HG03045 (cell line): Measurements from ENCODE around the gene PPP1R12B.
"Not testable (repeated sequence)": the region's sequence is repeated elsewhere in the genome, so short reads cannot be mapped to it uniquely, and the experiment has no call there.

ENCODE experiments used
- ATAC-seq: cut with Tn5 transposase; IDR thresholded peaks from one replicate; pipeline ENCODE4 v1.9.1; 2021; ENCODE audit warnings: mild to moderate bottlenecking, moderate library complexity; ENCODE audit not compliant: unreplicated experiment

PPP1R12B gene

DNA sequence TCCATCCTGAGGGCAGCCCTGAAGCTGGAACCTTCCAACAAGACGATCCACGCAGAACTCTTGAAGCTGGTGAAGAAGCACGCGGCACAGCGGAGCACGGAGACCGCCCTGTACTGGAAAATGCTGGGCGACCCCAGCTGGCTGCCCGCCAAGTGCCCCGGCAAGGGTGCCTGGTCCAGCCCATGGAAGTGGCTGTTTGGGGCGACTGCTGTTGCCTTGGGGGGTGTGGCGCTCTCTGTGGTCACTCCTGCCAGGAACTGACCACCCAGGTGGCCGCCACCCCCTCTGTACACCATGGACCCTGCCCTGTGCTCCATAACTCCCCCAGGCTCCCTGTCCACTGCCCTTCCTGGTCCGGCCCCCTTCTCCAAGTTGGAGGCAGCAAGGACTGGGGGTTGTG lies 90.8 kb downstream of the PPP1R12B start:
- no peak for ATAC-seq

DNA sequence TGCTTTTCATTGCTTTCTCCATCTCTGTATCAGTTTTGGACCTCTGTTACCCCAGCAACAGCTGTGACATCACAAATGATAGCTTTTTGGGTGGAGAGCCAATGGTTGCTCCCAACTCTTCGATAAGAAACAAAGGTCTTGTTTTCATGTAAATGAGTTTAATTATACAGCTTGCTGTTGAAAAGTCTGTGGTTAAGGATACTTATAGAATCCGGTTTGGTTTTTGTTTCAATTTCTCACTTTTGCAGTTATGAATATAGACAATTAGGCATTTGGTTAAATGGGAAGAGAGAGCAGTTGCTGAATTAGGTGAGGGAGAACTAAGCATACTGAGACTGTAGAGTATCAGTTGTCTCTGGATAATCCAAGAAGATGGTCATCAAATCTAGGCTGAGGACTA lies 99.6 kb downstream of the PPP1R12B start:
- not testable (repeated sequence) for ATAC-seq

DNA sequence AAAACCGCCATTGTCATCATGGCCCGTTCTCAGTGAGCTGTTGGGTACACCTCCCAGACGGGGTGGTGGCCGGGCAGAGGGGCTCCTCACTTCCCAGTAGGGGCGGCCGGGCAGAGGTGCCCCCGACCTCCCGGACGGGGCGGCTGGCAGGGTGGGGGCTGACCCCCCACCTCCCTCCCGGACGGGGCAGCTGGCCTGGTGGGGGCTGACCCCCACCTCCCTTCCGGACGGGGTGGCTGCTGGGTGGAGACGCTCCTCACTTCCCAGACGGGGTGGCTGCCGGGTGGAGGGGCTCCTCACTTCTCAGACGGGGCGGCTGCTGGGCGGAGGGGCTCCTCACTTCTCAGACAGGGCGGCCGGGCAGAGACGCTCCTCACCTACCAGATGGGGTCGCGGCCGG lies 103.1 kb downstream of the PPP1R12B start:
- ATAC-seq = not testable (repeated sequence)

DNA sequence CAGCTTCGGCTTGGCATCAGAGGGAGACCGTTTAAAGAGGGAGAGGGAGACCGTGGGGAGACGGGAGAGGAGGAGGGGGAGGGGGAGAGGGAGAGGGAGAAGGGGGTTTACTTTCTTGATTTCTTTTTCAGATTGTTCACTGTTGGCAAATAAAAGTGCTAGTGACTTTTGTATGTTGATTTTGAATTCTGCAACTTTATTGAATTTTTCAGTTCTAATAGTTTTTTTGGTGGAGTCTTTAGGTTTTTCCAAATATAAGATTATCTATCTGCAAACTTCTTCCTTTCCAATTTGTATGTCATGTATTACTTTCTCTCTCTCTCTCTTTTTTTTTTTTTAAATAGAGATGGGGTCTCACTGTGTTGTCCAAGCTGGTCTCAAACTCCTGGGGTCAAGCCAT lies 104.0 kb downstream of the PPP1R12B start:
- no peak for ATAC-seq

DNA sequence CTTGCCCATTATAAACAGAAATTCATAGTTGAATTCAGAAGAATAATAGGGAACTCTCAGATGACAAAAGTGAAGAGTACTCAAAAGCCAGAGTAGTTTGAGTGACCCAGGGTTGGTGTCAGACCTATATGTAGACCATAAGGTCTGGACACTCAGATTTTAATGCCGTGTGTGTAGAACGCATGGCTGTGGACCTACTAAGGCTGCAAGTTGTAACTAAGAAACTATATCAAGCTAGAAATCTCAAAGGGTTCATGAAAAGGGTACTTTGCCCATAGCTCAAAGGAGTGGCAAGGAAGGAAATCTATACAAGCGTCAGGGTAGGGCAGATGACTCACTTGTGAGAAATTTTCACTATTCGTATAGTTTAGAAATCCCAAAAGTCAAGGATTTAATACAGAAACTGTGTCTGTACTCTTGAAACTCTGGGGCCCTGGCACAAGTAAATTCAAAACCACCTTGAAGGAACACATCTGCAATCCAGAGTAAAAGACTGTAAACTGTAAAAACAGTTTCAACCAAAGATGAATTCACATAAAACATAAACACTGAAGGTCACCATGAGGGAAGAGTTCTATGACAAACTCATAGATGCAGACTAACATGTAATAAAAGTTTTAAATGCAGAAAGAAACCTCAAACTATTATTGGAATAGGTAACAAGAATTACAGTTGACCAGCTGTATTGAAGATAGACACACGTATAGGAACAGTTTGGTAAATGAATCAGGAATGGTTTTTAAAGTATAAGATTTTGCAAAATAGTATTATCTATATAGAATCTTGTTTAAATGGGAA lies 108.1 kb downstream of the PPP1R12B start:
- not testable (repeated sequence) for ATAC-seq

DNA sequence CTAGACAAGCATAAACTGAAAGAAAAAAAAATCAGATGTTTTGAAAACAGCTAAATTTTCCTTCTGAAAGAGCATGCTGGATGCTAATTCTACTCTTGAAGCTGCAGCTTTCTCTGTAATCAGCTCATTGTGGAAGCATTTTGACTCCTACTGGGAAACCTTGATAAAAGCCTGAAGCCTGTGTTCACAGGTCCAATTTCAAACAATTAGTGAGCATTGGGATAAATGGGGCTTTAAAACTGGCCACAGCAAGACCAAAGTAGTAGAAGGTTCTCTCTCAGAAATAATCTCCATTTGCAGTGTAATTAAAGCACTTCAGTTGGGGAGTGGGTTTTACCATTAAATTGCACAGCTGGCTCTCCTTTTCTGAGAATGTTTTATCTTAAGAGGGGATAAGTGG lies 110.2 kb downstream of the PPP1R12B start:
- ATAC-seq = not testable (repeated sequence)

DNA sequence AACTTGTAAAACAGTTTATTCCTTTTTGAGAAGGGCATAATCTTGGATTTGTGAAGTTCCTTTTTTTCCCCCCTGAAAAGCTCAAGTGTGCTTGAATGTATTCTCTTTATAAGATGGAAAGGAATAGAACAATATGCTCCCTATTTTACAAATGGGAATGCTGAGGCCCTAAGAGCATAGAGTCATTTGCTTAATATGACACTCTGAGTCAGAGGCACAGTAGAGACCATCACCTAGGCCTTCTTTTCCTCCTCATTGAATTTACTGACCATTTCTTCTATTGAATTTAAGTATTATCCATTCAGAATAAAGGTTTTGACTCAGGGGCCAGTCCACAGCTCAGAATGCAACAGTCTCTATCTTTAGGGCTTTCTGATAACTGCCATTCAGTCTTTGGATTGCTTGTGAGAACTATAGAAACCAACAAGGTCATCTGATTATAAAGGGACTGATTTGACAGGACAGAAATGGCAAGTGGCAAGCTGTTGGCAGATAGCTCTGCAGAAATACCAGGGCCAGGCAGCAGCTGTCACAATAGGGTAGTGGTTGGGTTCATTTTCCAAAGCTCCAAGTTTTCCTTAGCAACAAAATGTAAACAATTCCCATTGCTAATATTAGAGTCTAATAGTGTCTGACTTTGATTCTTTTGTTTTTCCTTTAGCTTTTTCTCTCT lies 111.1 kb downstream of the PPP1R12B start:
- ATAC-seq = not testable (repeated sequence)

DNA sequence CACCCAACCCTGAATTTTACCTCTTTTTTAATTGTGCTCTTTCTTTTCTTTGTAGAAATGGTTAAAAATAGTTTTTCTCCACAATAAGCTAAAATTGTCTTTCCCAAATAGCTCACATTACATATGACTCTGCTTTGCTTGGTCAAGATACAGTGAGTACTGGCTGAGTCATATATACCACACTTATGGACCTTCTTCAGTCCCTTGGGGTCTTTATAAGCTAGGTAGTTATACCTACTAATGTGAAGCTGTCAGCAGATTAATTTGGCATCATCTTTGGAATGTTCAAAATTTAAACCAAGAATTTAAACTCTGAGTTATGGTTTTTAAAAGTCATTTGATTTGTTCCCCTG lies 111.6 kb downstream of the PPP1R12B start:
- not testable (repeated sequence) for ATAC-seq

DNA sequence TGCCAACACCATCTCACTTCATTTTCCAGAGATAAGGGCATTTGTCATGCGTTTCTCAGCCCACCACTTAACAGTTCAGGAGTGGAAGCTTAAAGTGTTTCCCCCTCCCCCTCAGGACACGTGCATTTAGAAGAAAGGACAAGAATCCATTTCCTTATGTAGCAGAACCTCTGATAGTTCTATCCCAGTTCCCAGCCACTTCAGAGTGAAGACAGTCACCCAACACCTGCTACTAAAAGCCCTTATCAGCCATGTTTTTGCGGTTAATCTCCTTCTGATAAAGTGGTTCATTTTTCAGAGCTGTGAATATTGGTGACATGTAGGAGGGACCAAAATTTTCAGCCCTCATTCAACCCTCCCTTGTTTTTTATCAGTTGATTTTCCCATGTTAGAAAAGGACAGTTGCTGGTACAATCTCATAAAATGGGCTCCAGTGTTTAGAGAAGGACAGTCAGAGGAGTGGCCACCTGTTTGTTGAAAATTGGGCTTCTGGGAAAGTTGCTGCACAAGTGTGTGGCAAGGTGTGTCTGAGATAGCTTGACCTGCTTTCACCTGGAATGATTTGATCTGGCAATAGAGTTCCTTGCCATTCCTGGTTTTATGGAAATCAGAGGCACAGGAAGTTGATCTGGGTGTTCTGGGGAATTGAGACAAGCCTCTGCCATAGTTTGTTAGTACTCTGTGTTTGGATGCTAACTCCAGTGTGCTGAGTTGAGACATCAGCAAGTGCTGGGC lies 114.0 kb downstream of the PPP1R12B start:
- ATAC-seq = no peak

DNA sequence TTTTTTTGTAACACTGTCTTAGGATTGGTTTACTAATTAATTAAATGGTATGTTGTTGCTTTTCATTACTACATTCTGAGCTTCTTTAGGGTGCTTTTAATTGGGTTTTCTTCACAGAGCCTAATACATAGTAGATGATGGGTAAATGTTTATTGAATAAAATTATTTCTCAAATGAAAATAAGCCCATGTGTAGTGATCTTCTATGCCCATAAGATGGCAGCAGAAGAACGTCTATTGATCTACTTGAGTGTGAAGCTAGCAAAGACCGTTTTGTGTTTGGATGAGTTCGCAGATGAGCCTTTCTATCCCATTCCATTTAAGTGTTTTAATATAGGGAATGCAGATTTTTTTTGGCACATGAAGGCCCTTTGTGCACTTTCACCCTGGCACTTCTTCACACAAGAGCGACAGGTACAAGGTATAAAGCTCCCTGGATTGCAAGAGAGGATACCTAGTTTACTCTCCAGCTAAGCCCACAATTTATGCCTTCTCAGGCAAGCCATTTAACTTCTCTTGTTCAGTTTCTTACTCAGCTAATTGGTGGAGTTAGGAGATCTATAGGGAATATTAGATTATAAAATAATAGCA lies 115.7 kb downstream of the PPP1R12B start:
- not testable (repeated sequence) for ATAC-seq

DNA sequence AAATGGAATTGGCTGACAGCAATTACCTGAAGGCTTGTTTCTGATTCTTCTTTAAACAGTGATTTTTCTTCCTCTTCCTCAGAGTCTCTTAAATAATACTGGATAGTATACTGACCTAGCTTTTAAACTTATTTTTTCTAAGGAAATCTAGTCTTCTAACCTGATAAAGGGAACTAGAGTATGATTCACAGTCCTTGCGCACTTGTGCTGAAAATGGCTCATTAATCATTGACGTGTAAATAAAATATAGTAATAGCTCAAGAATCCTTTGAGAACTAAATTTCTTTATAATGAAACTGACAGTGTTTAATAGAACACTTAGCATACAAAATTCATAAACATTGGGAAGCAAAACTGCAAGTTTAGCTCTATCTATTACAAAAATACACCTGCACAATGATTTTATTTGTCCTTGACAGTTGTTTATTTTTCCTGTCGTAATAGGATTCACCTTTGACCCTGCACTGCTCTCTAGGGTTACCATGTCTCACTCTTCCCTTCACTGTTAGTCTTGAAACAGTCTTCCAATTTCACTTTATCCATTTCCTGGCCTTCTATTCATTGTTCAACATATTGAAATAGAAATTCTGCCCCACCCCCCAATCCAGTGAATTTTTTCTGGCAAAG lies 117.3 kb downstream of the PPP1R12B start:
- not testable (repeated sequence) for ATAC-seq

DNA sequence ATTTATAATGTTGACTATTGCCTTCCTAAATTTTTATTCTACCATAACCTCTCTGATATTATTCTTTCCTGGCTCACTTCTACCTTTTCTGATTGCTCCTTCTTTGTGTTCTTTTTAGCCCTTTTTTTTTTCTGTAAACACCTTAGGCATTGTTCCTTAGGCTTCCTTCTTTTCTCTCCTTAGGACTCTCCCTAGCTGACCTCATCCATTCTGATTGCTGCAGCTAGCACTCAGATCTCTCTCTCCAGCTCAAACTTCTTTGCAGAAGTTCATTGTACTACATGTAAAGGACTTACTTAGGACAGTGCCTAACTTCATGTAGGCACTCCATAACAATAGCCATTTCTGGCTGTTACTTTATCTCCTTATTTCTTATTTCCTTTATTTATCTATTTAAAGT lies 117.8 kb downstream of the PPP1R12B start:
- not testable (repeated sequence) for ATAC-seq

DNA sequence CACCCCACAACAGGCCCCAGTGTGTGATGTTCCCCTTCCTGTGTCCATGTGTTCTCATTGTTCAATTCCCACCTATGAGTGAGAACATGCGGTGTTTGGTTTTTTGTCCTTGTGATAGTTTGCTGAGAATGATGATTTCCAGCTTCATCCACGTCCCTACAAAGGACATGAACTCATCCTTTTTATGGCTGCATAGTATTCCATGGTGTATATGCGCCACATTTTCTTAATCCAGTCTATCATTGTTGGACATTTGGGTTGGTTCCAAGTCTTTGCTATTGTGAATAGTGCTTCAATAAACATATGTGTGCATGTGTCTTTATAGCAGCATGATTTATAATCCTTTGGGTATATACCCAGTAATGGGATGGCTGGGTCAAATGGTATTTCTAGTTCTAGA lies 118.9 kb downstream of the PPP1R12B start:
- not testable (repeated sequence) for ATAC-seq

DNA sequence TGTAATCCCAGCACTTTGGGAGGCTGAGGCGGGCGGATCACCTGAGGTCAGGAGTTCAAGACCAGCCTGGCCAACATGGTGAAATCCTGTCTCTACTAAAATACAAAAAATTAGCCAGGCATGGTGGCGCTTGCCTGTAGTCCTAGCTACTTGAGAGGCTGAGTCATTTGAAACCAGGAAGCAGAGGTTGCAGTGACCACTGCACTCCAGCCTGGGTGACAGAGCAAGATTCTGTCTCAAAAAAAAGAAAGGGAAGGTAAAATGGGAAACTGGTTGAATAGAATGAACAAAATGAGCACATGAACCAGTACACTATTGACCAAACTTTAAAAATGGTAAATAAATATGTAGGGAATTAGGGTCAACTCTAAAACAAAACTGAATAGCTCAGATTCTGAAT lies 120.2 kb downstream of the PPP1R12B start:
- not testable (repeated sequence) for ATAC-seq

DNA sequence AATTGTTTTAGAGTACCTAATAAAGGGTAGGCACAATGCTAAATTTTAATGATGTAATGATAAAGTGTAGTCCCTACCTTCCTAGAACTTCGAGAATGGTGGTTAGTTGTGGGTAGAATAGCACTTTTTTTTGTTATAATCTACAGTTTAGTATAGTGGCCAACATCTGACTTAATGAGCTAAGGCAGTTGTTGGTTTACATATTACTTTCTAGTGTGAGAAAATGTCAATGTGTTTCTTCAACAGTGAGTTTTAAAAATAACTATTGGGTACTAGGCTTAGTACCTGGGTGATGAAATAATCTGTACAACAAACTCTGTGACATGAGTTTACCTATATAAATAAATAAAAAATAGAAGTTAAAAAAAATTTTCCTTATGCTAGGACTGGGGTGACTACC lies 120.6 kb downstream of the PPP1R12B start:
- not testable (repeated sequence) for ATAC-seq

DNA sequence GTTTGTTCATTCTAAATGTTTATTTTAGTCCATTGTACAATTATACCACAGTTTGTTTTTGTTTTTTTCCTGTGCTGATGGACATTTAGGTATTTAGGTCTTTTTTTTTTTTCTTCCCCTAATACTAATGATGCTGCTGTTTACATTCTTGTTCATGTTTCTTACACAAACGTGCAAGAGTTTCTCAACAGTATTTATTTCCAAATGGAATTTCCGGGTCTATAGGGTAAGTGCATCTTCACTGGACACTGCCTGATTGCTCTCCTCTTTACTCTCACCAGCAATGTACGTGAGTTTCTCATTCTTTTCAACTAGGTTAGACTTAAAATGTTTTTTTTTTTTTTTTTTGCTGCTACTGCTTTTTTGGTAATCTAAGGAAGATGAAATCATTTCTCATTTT lies 122.7 kb downstream of the PPP1R12B start:
- ATAC-seq = no peak

DNA sequence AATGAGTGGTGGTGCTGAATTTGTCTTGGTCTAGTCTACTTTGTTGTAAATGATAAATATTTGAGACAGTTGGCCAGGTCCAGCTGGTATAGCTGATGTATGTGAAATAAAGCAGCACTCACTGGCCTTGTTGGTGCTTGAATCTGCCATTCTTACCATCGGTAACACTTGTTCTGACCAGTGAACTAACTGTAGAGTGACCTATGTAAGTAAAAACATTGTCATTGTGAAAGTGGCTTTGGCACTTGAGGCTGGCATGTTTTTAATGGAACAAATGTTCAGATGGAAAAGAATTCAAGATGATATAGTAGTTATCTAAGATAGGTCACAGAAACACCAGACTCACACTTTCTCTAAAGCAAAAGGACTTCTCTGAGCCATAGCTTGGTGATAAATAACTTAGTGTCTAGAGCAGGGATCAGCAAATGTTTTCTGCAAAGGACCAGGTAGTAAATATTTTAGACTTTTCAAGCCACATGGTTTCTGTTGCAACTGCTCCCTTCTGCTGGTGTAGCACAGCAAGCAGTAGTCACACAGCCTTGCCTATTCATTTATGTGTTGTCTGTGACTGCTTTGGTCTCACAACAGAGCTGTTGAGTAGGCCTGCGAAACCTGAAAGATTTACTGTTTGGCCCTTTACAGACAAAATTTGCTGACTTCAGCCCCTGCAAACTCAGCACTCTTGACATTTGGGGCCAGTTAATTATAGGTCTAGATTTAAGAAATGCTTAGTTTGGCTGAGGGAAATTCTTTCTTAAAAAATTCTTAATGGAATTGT lies 124.0 kb downstream of the PPP1R12B start:
- ATAC-seq = not testable (repeated sequence)

DNA sequence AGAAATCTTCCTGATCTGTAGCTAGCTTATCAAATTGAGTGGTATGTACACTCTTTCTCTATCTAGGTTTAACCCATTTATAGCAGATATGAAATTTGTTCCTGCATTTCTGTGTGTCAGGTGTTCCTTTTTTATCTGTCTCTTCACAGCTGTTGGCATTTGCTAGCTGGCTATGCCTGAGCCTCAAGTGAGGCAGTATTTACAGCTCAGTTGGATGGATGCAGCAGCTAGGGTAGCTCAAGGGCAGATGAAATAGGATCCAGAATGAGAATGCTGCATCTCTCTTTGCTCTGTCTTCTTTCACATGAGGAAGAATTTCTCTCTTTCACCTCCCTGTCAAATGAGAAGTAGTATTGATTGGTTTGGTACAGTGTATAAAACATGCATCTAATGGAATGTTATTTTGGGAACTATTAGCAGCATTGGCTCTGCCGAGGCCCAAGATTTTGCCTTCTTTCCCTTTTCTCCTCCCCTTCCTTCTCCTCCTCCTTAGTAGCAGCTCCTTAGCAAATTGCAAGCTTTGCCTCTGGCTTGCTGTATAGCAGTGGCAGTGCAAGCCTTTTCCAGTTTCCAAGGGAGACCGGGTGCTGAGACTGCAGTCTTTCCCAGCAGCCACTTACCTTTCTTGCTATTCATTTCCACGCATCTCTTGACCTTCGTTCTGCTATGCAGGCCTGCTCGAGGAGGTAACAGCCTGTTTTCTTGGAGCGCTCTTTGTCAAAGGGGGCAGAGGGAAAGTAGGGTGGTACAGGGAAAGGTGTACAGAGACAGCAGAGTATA lies 125.0 kb downstream of the PPP1R12B start:
- ATAC-seq = not testable (repeated sequence)

DNA sequence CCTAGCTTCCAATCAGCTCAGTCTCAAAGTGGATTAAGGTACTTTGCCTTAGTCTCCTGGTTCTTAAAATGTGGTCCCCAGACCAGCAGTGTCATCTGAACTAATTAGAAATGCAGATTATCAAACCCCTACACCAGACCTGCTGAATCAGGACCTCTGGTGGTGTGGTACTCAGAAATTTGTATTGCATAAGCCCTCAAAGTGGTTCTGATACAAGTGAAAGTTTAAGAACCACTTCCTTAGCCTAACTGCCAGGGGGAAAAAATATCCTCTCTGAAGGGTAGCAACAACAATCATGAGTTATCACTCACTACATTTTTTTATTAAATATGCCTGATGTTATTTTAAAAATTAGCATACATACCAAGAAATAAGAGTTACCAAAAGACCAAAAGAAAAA lies 131.2 kb downstream of the PPP1R12B start:
- not testable (repeated sequence) for ATAC-seq
